Measurements from ENCODE around the gene PSMB10. TPM values are rescaled to one million over a fixed set of nuclear protein-coding genes. Genes with fewer than 3 reads are reported as not detected.
"Not testable (repeated sequence)": the region's sequence is repeated elsewhere in the genome, so short reads cannot be mapped to it uniquely, and the experiment has no call there.

Gene PSMB10
- 54.1 TPM for total RNA-seq
- long read RNA-seq, transcript PSMB10-203 (4 exons, 591 nt), result major isoform, 16 of 32 reads
- long read RNA-seq, transcript PSMB10-201 (8 exons, 1,218 nt), result minor isoform, 10 of 32 reads
- long read RNA-seq, partial matches to known transcripts, result 3 of 32 reads
- long read RNA-seq, other reads (novel, unspliced or antisense), result 3 of 32 reads

- intact Hi-C loops (cut with micrococcal nuclease), result no loop called here
- ATAC-seq (peak; percentile 33), DNase-seq (peak; percentile 61)
Measured at GRCh38 chr16:67936124-67936879, at the start of gene PSMB10. Gene PSMB10 (minus strand): TSS chr16:67936850. CDS start chr16:67936749, 101 bp downstream.

DNA sequence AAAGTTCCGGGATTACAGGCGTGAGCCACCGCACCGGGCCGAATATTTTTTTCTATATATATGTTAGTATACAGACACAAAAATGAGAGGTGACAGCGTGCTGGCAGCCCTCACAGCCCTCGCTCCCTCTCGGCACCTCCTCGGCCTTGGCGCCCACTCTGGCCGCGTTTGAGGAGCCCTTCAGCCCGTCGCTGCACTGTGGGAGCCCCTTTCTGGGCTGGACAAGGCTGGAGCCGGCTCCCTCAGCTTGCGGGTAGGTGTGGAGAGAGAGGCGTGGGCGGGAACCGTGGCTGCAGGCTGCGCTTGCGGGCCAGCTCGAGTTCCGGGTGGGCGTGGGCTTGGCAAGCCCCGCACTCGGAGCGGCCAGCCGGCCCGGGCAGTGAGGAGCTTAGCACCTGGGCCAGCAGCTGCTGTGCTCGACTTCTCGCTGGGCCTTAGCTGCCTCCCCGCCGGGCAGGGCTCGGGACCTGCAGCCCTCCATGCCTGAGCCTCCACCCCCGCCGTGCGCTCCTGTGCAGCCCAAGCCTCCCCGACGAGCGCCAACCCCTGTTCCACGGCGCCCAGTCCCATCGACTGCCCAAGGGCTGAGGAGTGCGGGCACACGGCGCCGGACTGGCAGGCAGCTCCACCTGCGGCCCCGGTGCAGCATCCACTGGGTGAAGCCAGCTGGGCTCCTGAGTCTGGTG lies 45.5 kb upstream of the PSMB10 start:
- DNase-seq (no peak), ATAC-seq (no peak)
- intact Hi-C loops (cut with micrococcal nuclease), result no loop called here

DNA sequence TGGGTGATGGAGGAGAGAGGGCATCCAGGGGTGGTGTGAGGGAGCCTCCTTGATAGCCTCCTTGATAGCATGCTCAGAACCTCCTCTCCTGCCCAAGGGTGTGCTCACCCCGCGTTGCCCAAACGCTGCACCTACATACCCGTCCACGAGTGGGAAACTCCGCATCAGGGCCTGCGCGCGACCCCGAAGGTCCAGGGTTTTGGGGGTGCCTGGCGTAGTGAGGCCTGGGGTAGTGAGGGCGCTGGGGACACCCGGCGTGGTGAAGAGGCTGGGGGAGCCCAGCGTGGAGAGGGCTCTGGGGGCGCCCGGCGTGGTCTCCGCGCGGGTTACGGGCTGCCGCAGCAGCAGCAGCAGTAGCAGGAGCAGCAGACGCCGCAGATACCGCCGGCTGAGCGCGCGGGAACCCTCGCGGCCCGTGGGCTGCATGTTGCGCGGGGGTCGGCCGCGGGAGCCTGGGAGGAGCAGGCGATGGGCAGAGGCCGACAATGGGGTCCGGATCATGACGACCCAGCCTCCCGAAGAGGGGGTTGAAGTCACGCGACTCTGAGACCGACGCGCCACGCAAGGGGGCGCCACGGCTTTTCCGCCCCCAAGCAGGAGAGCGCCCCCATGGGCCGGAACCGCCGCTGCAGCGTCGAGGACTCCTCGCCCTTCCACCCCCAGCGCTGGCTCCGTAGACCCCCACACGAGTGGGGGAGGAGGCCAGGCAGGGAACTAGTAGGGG lies 43.5 kb upstream of the PSMB10 start, which contains the start of gene DPEP3:
DPEP3 (minus strand) TSS at position 545 of the 724 bp plus-strand sequence; CDS start at position 426, 119 bp downstream.
- ATAC-seq, result no peak
- DNase-seq, result no peak
- intact Hi-C loops (cut with micrococcal nuclease), result no loop called here

DNA sequence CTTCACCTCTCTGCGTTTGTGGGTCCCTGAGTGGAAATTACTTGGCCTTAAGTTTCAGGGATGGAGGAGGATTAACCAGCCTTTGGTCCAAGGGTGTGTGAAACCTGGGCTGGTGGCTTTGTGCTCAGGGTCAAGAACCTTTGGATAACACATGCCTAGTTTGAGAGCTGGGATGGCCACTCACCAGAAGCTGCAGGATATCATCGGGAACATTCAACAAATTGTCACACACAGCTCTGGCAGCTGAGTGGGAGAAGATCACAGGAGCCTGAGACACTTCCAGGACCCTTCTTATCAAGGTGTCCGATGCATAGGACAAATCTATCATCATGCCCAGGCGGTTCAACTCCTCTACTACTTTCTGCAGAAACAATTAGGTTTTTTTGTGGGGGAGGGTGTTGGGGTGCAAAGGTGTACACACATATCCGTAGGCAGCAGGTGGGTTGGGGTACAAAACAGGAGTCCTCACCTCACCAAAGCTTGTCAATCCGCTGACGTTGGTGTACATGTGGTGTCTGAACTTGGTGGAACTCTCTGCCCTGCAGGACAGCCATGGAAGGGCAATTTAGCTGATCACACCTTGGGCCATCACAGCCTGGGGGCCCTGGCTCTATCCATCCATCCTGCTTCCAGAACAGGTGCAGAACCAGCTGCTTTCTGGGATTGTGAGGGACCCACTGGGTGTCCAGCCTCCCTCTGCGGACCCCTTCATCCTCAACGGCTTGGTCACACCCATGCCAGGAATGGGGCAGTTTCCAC lies 41.0 kb upstream of the PSMB10 start:
- intact Hi-C loops (cut with micrococcal nuclease), result no loop called here
- DNase-seq (no peak), ATAC-seq (peak; percentile 28)

- intact Hi-C loops (cut with micrococcal nuclease), result no loop called here
- ATAC-seq, result no peak
- DNase-seq, result no peak
Measured at GRCh38 chr16:67977005-67977404, 40.4 kb upstream of the PSMB10 start.

DNA sequence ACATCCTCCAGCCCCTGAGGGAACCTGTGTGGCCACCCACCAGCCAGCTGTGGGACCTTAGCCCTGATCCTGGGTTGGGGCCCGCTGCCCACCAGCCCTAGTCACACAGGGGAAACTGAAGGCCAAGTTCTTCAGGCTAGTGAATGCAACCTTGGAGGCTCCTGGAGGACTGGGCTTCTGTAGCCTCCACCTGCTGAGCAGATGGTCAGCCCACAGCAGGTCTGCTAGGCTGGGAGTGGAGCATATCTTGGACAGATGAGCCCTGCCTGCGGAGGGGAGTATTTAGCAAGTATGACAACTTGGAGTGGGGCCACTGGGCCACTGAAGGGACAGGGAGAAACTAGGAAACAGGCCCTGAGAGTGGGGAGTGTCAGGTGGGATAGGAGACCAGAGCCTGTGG lies 39.6 kb upstream of the PSMB10 start:
- intact Hi-C loops (cut with micrococcal nuclease), result no loop called here
- DNase-seq, result no peak
- no peak for ATAC-seq

DNA sequence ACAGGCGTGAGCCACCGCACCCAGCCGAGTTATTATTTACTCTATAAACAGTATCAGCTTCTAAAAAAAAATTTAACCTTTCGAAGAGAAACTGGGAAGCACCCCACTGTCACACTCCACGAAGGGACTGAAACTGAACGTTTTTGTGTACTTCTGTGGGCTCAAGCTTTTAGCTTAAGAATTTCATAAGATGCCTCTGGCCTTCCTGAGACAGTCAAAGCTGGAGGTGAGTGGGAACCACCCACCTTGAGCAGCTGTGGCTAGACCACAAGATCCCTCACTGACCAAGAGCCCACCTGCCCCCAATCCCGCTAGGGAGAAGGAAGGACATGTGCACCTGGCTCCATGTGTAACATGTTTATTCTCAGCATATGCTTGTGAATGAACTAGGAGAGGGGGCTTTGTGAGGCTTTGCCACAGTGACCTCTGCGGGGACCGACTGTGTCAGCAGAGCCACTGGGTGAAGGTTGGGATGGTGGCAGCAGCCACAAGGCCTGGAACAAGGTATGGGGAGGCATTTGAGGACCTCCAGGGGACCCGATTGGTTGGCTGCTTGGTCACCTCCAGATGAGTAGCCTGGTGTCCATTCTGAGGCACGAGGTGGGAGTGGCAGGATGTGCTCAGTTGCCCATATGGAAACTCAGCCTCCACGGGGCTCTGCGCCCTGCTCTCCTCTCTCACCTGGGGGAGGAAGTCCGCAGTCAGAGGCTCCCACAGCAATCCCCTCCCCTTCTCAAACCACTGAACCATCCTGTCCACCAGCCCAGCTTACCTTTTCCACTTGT lies 38.9 kb upstream of the PSMB10 start:
- intact Hi-C loops (cut with micrococcal nuclease), result no loop called here
- DNase-seq (no peak), ATAC-seq (no peak)

DNA sequence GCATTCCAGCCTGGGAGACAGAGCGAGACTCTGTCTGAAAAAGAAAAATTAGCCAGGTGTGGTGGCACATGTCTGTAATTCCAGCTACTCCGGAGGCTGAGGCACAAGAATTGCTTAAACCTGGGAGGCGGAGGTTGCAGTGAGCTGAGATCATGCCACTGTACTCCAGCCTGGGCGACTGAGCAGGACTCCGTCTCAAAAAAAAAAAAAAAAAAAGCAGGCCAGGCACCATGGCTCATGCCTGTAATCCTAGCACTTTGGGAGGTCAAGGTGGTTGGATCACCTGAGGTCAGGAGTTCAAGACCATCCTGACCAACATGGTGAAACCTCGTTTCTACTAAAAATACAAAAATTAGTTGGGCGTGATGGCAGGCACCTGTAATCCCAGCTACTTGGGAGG lies 35.6 kb upstream of the PSMB10 start:
- ATAC-seq; intact Hi-C loops (cut with micrococcal nuclease); DNase-seq: not testable (repeated sequence)

GRCh38 chr16:67971111-67971510 lies 34.5 kb upstream of the PSMB10 start:
- ATAC-seq (no peak), DNase-seq (no peak)
- intact Hi-C loops (cut with micrococcal nuclease), result no loop called here

DNA sequence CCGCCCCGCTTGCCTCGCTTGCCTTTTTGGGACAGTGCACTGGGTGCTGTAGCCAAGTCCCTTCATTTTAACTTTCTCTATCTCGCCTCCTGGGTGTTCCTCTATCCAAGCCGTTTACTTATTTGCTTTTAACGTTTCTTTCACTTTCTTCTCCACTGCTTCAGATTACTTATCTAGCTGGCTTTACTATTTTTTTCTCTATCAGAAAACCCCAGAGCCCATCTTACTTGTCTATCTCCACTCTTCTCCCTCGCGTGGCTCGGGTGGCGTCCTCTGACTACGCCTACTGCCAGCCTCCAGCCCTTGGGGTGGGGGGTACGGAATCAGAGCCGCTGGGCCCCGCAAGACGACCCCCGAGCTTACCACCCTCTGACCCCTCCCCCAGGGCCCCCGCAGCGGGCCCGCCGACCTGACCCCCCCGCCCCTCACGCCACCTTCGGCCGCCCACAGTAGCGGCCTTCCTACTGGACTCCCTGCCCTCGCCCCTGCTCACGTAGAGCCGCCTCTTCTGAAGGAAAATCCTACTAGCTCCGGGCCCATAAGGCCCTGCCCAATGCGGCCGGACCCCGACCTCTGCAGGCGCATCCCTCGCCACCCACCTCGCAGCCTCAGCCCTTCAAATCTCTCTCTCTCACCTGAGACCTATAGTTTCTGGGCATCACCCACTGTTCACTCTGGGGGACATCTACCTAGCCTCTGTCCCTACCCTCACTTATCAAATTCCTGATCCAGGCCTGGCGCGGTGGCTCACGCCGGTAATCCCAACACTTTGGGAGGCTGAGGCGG lies 32.8 kb upstream of the PSMB10 start:
- ATAC-seq (no peak), DNase-seq (peak; percentile 41)
- intact Hi-C loops (cut with micrococcal nuclease), result no loop called here

DNA sequence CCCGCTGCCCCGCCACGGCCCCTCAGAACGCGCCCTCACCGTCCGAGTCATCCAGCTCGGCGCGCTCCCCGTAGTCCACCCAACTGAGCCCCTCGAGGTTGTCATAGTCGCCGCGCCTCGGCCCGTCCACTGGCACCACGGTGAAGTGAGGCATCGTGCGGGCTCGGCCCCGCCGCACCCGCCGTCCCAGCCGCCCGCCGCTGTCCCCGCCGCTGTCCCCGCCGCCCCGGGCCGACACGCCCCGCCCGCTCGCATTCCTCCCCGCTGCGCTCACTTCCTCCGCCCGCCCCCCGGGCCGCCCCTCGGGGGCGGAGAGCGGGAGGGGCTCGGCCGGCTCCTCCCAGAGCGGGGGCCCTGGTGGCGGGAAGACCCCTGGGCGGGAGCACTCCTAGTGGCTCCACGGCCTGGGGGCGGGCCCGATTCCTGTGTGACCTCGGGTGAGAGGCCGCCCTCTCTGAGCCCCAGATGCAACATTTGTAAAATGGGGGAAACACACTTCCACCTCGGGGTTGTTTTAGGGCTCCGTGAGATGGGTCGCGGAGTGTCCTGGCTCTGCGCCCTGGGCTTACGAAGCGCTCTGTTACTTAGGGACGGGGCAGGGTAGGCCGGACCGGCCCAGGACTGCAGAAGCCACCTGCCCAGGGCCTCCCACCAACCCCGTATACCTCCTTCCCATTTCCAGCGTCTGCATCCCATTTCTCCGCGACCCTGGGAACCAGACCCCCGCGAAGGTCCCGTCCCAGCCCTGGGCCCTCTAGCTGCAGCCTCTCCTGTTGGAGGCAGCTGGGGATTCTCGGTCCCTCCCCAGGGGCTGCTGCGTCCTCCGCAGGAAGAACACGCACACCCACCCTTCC lies 32.0 kb upstream of the PSMB10 start, which contains the start of gene SLC12A4:
SLC12A4 (minus strand) TSS at position 238 of the 854 bp plus-strand sequence; CDS start at position 154, 84 bp downstream.
- intact Hi-C loops (cut with micrococcal nuclease), result no loop called here
- ATAC-seq (peak; percentile 90), DNase-seq (peak; percentile 94)

DNA sequence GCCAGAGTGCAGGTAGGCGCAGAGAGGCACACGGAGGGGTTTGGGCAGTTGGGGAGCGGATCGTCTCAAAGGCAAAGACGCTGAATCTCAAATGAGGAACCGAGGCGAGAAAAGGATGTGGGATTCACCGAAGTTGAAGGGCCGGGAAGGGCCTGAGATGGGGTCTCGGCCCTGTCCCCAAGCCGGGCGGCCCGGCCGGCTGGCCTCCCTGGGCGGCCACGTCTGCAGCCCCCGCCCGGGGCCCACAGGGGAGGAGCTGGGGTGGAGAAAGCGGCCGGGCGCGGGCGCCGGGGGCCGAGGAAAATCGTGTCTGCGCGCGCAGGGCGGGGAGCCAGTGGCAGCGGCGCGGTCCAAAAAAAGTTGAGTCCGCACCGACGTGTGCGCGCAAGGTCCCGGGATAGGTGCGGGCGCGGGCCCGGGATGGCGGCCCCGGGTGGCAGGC lies 31.3 kb upstream of the PSMB10 start:
- intact Hi-C loops (cut with micrococcal nuclease), result no loop called here
- DNase-seq, result peak; percentile 81

GRCh38 chr16:67967183-67967957 lies 30.7 kb upstream of the PSMB10 start:
- intact Hi-C loops (cut with micrococcal nuclease), result no loop called here
- DNase-seq, result peak; percentile 38
- no peak for ATAC-seq

More for the DNA sequence above, 31.3 kb upstream of the PSMB10 start:
- peak; percentile 42 for ATAC-seq

DNA sequence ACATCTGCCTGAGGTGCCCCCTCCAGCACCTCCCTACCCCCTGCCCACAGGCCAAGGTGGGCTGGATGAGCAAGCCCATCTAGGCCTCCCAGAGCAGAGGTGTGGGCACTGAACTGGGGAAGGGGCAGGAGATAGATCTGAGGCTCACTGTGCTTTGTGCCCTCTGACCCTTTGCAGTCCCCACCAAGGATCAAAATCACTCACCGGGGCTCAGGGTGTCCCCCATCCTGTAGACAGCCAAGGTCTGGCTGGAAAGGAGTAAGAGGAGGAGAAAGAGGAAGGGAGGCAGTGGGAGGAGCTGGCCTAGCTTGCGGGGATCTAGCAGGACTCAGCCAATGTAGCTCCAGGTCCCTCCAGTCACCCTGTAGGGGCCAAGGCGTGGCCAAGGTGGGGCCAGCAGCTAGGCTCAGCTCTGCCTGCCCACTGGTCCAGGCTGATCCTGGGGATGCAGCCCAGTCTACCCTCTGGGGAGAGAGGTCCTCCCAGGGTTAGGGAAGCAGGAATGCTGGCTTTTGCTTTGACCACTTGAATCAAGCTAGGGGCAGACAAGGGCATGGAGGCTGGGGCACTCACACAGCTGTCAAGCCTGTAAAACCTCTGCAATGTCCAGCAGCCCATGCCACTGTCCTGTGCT lies 30.0 kb upstream of the PSMB10 start:
- ATAC-seq (peak; percentile 3), DNase-seq (peak; percentile 60)
- intact Hi-C loops (cut with micrococcal nuclease), result no loop called here
